ENCODE data around the gene DUSP14. TPM values are rescaled to one million over a fixed set of nuclear protein-coding genes. Genes with fewer than 3 reads are reported as not detected.

DUSP14 gene
- polyA plus RNA-seq, 1 experiment, result 152 TPM

DNA sequence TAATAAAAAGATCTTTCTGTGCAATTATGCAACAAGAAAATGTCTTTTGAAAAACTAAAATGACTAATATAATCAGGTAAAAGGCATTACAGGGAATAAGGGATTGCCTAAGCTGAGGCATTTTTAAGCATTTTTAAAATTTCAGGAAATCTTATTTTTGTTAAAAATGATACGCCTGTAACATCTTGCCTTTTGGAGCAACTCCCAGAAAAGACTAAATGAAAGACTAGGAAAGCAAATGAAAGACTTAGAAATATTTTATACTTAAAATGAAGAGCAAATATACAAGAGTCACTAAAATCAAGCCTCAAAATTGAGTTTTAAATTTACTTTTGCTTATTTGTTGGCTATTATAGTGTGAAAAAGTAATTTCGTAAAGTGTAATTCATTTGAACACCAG lies 55.8 kb downstream of the DUSP14 start:
- ChIA-PET POLR2A (interaction anchor here (0.6 kb wide), 1 partner anchor 17 kb away, joined by 4 read pairs; no protein-coding TSS in a partner anchor), CTCF (interaction anchor here (0.7 to 1.2 kb wide), 2 partner anchors 18 to 171 kb away, joined by 3 to 4 read pairs; no protein-coding TSS in a partner anchor)
- H3K27me3 ChIP-seq (ENCODE audit: control insufficient read depth, insufficient read depth, low read length), result no peaks in the 10 kb centered on the region
- no peak for DNase-seq (ENCODE audit: low read depth)
- peaks cover 8% of the 10 kb centered on the region for H3K36me3 ChIP-seq (ENCODE audit: control insufficient read depth, insufficient read depth, low read length)
- TF ChIP-seq, protein P1, sequence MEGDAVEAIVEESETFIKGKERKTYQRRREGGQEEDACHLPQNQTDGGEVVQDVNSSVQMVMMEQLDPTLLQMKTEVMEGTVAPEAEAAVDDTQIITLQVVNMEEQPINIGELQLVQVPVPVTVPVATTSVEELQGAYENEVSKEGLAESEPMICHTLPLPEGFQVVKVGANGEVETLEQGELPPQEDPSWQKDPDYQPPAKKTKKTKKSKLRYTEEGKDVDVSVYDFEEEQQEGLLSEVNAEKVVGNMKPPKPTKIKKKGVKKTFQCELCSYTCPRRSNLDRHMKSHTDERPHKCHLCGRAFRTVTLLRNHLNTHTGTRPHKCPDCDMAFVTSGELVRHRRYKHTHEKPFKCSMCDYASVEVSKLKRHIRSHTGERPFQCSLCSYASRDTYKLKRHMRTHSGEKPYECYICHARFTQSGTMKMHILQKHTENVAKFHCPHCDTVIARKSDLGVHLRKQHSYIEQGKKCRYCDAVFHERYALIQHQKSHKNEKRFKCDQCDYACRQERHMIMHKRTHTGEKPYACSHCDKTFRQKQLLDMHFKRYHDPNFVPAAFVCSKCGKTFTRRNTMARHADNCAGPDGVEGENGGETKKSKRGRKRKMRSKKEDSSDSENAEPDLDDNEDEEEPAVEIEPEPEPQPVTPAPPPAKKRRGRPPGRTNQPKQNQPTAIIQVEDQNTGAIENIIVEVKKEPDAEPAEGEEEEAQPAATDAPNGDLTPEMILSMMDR (IDR thresholded peaks at IDR 0.05; ENCODE audit: insufficient read depth, low read depth, low read length), result no peak
- H3K4me3 ChIP-seq (ENCODE audit: low read depth, low read length), result no peak overlapping the region

DNA sequence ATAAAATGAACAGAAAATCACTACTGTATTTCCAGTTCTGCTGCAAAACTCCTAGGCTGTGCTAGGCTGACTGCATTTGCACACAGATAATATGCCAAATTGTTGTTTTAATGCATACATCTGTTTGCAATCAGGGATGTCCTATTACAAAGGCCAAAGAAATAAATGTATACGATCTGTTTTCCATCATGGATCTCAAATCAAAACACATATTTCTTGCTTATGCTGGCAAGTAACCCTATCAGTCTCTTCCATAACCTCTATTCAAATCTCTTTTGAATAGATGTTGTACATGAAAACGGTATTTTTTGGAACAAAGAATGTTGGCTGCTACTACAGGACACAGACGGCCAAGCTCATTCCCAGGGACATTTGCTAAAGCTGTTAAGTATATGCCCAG lies 56.6 kb downstream of the DUSP14 start:
- H3K36me3 ChIP-seq (ENCODE audit: control insufficient read depth, insufficient read depth, low read length), result 0 out of 2 replicates have a peak, but pooled peaks cover 2% of the 10 kb centered on the region
- CTCF ChIA-PET, result interaction anchor here (0.7 to 1.2 kb wide), 2 partner anchors 9 to 172 kb away, joined by 3 to 4 read pairs; no protein-coding TSS in a partner anchor

DNA sequence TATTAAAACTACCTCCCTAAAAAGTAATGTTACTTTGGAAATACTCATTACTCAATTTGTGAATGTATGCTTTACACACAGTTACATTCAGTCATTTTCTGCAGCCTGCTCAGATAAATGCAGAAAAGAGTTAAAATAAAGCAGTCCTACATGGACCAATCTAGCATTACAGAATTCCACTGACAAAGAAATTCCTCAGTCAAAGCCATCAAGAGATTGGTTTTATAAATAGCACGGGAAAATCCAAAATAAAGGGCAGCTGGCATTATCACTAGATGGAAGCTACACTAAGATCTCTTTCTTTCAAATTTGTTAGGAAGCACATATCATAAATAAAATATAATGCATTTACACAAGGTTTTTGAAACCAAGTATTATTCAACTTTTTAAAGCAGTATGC lies 58.3 kb downstream of the DUSP14 start:
- DNase-seq (ENCODE audit: low read depth), result no peak
- Histone ChIP-seq H3K27me3 (ENCODE audit: control insufficient read depth, insufficient read depth, low read length) (no peaks in the 10 kb centered on the region), H3K36me3 (ENCODE audit: control insufficient read depth, insufficient read depth, low read length) (no peaks in the 10 kb centered on the region), H3K4me3 (ENCODE audit: low read depth, low read length) (no peak overlapping the region)
- CTCF ChIA-PET, result interaction anchor here (0.6 kb wide), 1 partner anchor 17 kb away, joined by 3 read pairs; no protein-coding TSS in a partner anchor
- POLR2A ChIA-PET, result no interaction called here
- TF ChIP-seq, protein P1 (IDR thresholded peaks at IDR 0.05; ENCODE audit: insufficient read depth, low read depth, low read length), result no peak

More for the DNA sequence above, 56.6 kb downstream of the DUSP14 start:
- Histone ChIP-seq H3K4me3 (ENCODE audit: low read depth, low read length) (no peak overlapping the region), H3K27me3 (ENCODE audit: control insufficient read depth, insufficient read depth, low read length) (no peaks in the 10 kb centered on the region)
- POLR2A ChIA-PET, result no interaction called here
- DNase-seq (ENCODE audit: low read depth), result no peak
- TF ChIP-seq, protein P1 (IDR thresholded peaks at IDR 0.05; ENCODE audit: insufficient read depth, low read depth, low read length), result no peak

DNA sequence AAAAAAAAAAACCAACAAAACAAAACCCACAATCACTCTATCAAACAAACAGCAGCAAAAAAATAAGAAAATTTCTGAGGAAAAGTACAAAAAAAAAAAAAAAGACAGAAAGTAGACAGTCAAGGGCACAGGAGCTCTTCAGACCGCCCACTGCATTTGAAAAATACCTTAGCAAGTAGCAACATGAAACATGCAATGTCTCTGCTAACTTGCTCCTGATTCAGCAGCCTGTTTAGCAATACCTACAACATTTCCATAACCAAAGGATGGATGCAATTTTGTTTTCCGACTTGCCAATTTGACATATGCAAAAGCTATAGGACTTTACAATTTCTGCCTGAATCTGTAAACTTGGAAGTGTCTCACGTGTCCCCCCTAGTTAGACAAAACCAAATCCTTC lies 62.1 kb downstream of the DUSP14 start:
- POLR2A ChIA-PET, result interaction anchor here (0.7 kb wide), 1 partner anchor 9 kb away, joined by 7 read pairs; no protein-coding TSS in a partner anchor
- CTCF ChIA-PET, result interaction anchor here (0.7 to 1.8 kb wide), 2 partner anchors 8 to 24 kb away, joined by 5 to 6 read pairs; no protein-coding TSS in a partner anchor
- H3K27me3 ChIP-seq (ENCODE audit: control insufficient read depth, insufficient read depth, low read length), result no peaks in the 10 kb centered on the region
- H3K36me3 ChIP-seq (ENCODE audit: control insufficient read depth, insufficient read depth, low read length), result peaks cover 6% of the 10 kb centered on the region
- H3K4me3 ChIP-seq (ENCODE audit: low read depth, low read length), result no peak overlapping the region
- DNase-seq (ENCODE audit: low read depth), result no peak
- TF ChIP-seq, protein P1 (IDR thresholded peaks at IDR 0.05; ENCODE audit: insufficient read depth, low read depth, low read length), result no peak

DNA sequence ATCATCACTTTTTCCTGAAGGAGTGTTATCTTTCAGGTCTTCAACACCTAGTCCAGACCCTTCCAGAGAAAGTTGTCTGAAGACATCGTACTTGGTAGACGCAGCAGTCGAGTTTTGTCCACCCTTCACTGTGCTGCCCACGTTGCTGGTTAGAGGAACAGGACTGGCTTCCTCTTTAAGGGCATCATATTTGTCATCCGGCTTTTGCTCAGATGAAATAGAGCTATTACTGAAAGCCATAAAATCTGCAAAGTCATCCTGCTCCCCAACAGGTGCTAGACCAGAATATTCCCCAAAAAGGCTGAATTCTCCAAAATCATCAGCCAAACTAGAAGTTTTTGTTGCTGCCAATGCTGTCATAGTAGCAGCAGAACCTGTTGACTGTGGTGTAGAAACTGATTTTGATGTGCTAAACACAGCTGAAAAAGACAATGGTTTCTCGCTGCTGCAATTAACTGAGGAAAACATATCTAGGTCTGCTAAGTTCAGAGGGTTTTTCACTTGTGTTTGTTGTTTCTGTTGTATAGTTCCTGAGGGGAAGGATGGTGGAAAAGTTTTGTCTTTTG lies 63.8 kb downstream of the DUSP14 start:
- no peak for DNase-seq (ENCODE audit: low read depth)
- Histone ChIP-seq H3K4me3 (ENCODE audit: low read depth, low read length) (no peak overlapping the region), H3K27me3 (ENCODE audit: control insufficient read depth, insufficient read depth, low read length) (no peaks in the 10 kb centered on the region), H3K36me3 (ENCODE audit: control insufficient read depth, insufficient read depth, low read length) (peaks cover 8% of the 10 kb centered on the region)
- ChIA-PET CTCF (interaction anchor here (1.0 to 4.0 kb wide), 5 partner anchors 10 to 262 kb away, joined by 3 to 14 read pairs (median 3); no protein-coding TSS in a partner anchor), POLR2A (no interaction called here)
- TF ChIP-seq, protein P1 (IDR thresholded peaks at IDR 0.05; ENCODE audit: insufficient read depth, low read depth, low read length), result no peak
